H9 (cell line): ENCODE data around the gene MTMR4. TPM values are rescaled to one million over a fixed set of nuclear protein-coding genes. Genes with fewer than 3 reads are reported as not detected.
A peak's percentile ranks its signal among the peaks of the same experiment; 100 is the strongest.

Source experiments
- DNase-seq: peaks from one replicate; pipeline ENCODE4 v3.0.0-alpha.2; 2017
- H2AFZ ChIP-seq: one replicate; pipeline ENCODE4 v1.6.1; 2013; ENCODE audit warnings: mild to moderate bottlenecking, low read length, control low read depth, moderate library complexity
- H2AK5ac ChIP-seq: 2 replicates; pipeline ENCODE4 v1.6.1; 2013; ENCODE audit warnings: low read length, control low read depth, mixed read lengths; ENCODE audit not compliant: insufficient read length
- H2BK120ac ChIP-seq: one replicate; pipeline ENCODE4 v1.6.1; 2013; ENCODE audit warnings: low read depth, mild to moderate bottlenecking, low read length, control low read depth, inconsistent platforms; ENCODE audit not compliant: poor library complexity, severe bottlenecking
- H2BK12ac ChIP-seq: 2 replicates; pipeline ENCODE4 v1.6.1; 2013; ENCODE audit warnings: low read length, control low read depth, mixed read lengths, low read depth; ENCODE audit not compliant: insufficient read length
- H2BK15ac ChIP-seq: 2 replicates; pipeline ENCODE4 v1.6.1; 2013; ENCODE audit warnings: low read depth, low read length, control low read depth
- H2BK20ac ChIP-seq: one replicate; pipeline ENCODE4 v1.6.1; 2013; ENCODE audit warnings: low read depth, mild to moderate bottlenecking, low read length, control low read depth, inconsistent platforms; ENCODE audit not compliant: poor library complexity, severe bottlenecking
- H2BK5ac ChIP-seq: 2 replicates; pipeline ENCODE4 v1.6.1; 2013; ENCODE audit warnings: low read length, control low read depth, mixed read lengths; ENCODE audit not compliant: insufficient read length
- H3K14ac ChIP-seq: 2 replicates; pipeline ENCODE4 v1.6.1; 2013; ENCODE audit warnings: low read length, control low read depth; ENCODE audit not compliant: insufficient read depth
- H3K18ac ChIP-seq: 2 replicates; pipeline ENCODE4 v1.6.1; 2013; ENCODE audit warnings: low read depth, mild to moderate bottlenecking, mixed read lengths, low read length, control low read depth; ENCODE audit not compliant: insufficient read length
- H3K23ac ChIP-seq: 2 replicates; pipeline ENCODE4 v1.6.1; 2013; ENCODE audit warnings: low read length, control low read depth, mixed read lengths, low read depth; ENCODE audit not compliant: insufficient read length
- H3K23me2 ChIP-seq: 2 replicates; pipeline ENCODE4 v1.6.1; 2013; ENCODE audit warnings: low read depth, mild to moderate bottlenecking, mixed read lengths, low read length, control low read depth; ENCODE audit not compliant: insufficient read length, poor library complexity, severe bottlenecking
- H3K27ac ChIP-seq: 2 replicates; pipeline ENCODE4 v1.5.1; 2013; ENCODE audit warnings: low read length, control low read depth, mixed read lengths, low read depth; ENCODE audit not compliant: insufficient read length
- H3K27me3 ChIP-seq: 2 replicates; pipeline ENCODE4 v1.6.1; 2013; ENCODE audit warnings: low read length, control low read depth, inconsistent platforms; ENCODE audit not compliant: insufficient read depth
- H3K4ac ChIP-seq: 2 replicates; pipeline ENCODE4 v1.6.1; 2013; ENCODE audit warnings: low read depth, mild to moderate bottlenecking, control low read depth, inconsistent platforms, low read length, moderate library complexity
- H3K4me1 ChIP-seq: 2 replicates; pipeline ENCODE4 v1.6.1; 2013; ENCODE audit warnings: low read length, control low read depth, inconsistent platforms; ENCODE audit not compliant: insufficient read depth
- H3K4me2 ChIP-seq: 2 replicates; pipeline ENCODE4 v1.6.1; 2013; ENCODE audit warnings: low read length, control low read depth, mixed read lengths; ENCODE audit not compliant: insufficient read length, insufficient read depth
- H3K56ac ChIP-seq: 2 replicates; pipeline ENCODE4 v1.6.1; 2013; ENCODE audit warnings: low read depth, mild to moderate bottlenecking, mixed read lengths, low read length, control low read depth; ENCODE audit not compliant: insufficient read length
- H3K79me1 ChIP-seq: 2 replicates; pipeline ENCODE4 v1.6.1; 2013; ENCODE audit warnings: low read depth, mild to moderate bottlenecking, moderate library complexity, low read length, control low read depth, inconsistent platforms; ENCODE audit not compliant: insufficient read depth, poor library complexity, severe bottlenecking
- H3K79me2 ChIP-seq: 2 replicates; pipeline ENCODE4 v1.6.1; 2013; ENCODE audit warnings: low read length, control low read depth, inconsistent platforms; ENCODE audit not compliant: insufficient read depth
- H3K9ac ChIP-seq: 2 replicates; pipeline ENCODE4 v1.6.1; 2013; ENCODE audit warnings: low read length, control low read depth, mixed read lengths; ENCODE audit not compliant: insufficient read length; ENCODE audit errors: extremely low read depth
- H3K9me3 ChIP-seq: one replicate; pipeline ENCODE4 v1.6.1; 2013; ENCODE audit warnings: low read depth, low read length, inconsistent platforms; ENCODE audit not compliant: control insufficient read depth
- H3T11ph ChIP-seq: one replicate; pipeline ENCODE4 v1.6.1; 2013; ENCODE audit warnings: mild to moderate bottlenecking, low read length, control low read depth, inconsistent platforms
- H4K20me1 ChIP-seq: one replicate; pipeline ENCODE4 v1.6.1; 2013; ENCODE audit not compliant: control insufficient read depth, insufficient read length, insufficient read depth
- H4K5ac ChIP-seq: 2 replicates; pipeline ENCODE4 v1.6.1; 2013; ENCODE audit warnings: low read depth, mild to moderate bottlenecking, mixed read lengths, low read length, control low read depth; ENCODE audit not compliant: insufficient read length
- H4K8ac ChIP-seq: replicated peaks from 2 replicates; pipeline ENCODE4 v1.6.1; 2013; ENCODE audit warnings: low read length, control low read depth, mixed read lengths, low read depth; ENCODE audit not compliant: insufficient read length
- H4K91ac ChIP-seq: 2 replicates; pipeline ENCODE4 v1.6.1; 2013; ENCODE audit warnings: low read depth, mild to moderate bottlenecking, moderate library complexity, mixed read lengths, low read length, control low read depth; ENCODE audit not compliant: insufficient read length
- H3K27ac Mint-ChIP-seq, 3 experiments: 2 replicates in 2 of 3; 3 replicates in 1 of 3; pipeline ENCODE4 v1.8.0; 2020 to 2021; ENCODE audit warnings: mixed read lengths in 3 of 3, mild to moderate bottlenecking in 1 of 3, moderate library complexity in 1 of 3
- H3K27me3 Mint-ChIP-seq: 2 replicates; pipeline ENCODE4 v1.8.0; 2021; ENCODE audit warnings: low read depth, mild to moderate bottlenecking, moderate library complexity, mixed read lengths
- H3K36me3 Mint-ChIP-seq, 3 experiments: 2 replicates in 2 of 3; 3 replicates in 1 of 3; pipeline ENCODE4 v1.8.0; 2020 to 2021; ENCODE audit warnings: low read depth in 3 of 3, mixed read lengths in 3 of 3; ENCODE audit not compliant: insufficient read depth in 1 of 3
- H3K4me1 Mint-ChIP-seq, 2 experiments: 2 replicates each; pipeline ENCODE4 v1.8.0; 2020; ENCODE audit warnings: mixed read lengths in 2 of 2
- H3K4me3 Mint-ChIP-seq, 2 experiments: 2 replicates in 1 of 2; 3 replicates in 1 of 2; pipeline ENCODE4 v1.8.0; 2020 to 2021; ENCODE audit warnings: mild to moderate bottlenecking in 2 of 2, mixed read lengths in 2 of 2, moderate library complexity in 1 of 2
- H3K9me3 Mint-ChIP-seq, 2 experiments: 2 replicates in 1 of 2; 3 replicates in 1 of 2; pipeline ENCODE4 v1.8.0; 2020; ENCODE audit warnings: mild to moderate bottlenecking in 2 of 2, mixed read lengths in 2 of 2, moderate library complexity in 1 of 2
- CTCF ChIP-seq: fragments of 200-600 bp; sonication (generic); conservative IDR thresholded peaks from 3 replicates; pipeline ENCODE4 v1.8.0; 2021; ENCODE audit warnings: antibody characterized with exemption, mild to moderate bottlenecking
- WGBS: extraction: QIAGEN DNeasy Blood & Tissue Kit; methylation state at CpG from one replicate; pipeline ENCODE4 v1.1.7; 2013; ENCODE audit warnings: missing lambda C conversion rate, low lambda C conversion rate, mixed read lengths; ENCODE audit not compliant: insufficient read length; ENCODE audit errors: extremely low coverage; 5-methylcytosine and 5-hydroxymethylcytosine counted together
- total RNA-seq: library from RNA; stranded (reverse); gene quantifications from 2 replicates; pipeline ENCODE4 v1.2.1, GENCODE V29; 2021

MTMR4 gene
- total RNA-seq, 1 experiment from 2014 or later = 31.2 TPM

GRCh38 chr17:58447039-58447975, 67.1 kb downstream of the MTMR4 start:
- TF ChIP-seq CTCF = peak; percentile 96
- Histone ChIP-seq H3K56ac (no peak overlapping the region), H2BK5ac (no peak overlapping the region), H4K5ac (no peak overlapping the region), H3K23me2 (no peaks in the 10 kb centered on the region), H3K9ac (no peak overlapping the region), H4K8ac (no peak overlapping the region), H3K23ac (no peak overlapping the region), H3T11ph (no peak overlapping the region), H3K79me1 (no peaks in the 10 kb centered on the region), H2AFZ (no peak overlapping the region), H3K27me3 (no peaks in the 10 kb centered on the region), H3K9me3 (no peaks in the 10 kb centered on the region), H3K27ac (no peak overlapping the region), H3K4ac (no peak overlapping the region), H3K4me2 (no peak overlapping the region), H3K4me1 (peaks cover 8% of the 10 kb centered on the region; the same call in 1 of the 2 replicates), H2BK12ac (no peak overlapping the region), H2BK15ac (no peak overlapping the region), H2BK120ac (no peak overlapping the region), H4K20me1 (no peaks in the 10 kb centered on the region), H2AK5ac (no peak overlapping the region), H3K18ac (no peak overlapping the region), H3K14ac (no peak overlapping the region), H4K91ac (no peak overlapping the region), H2BK20ac (no peak overlapping the region), H3K79me2 (no peaks in the 10 kb centered on the region)
- H3K36me3 Mint-ChIP-seq = peaks cover 0 to 5% (median 1%) of the 10 kb centered on the region in 3 experiments; a peak in 3 of 7 replicates
- no CpG with 5 or more reads among the region's 9 CpGs for WGBS
- H3K27ac Mint-ChIP-seq = peak overlapping the region in 1 of 3 experiments; percentile 83; a peak in 3 of 7 replicates
- peak; percentile 95 for DNase-seq
- H3K4me3 Mint-ChIP-seq = no peak overlapping the region
- H3K9me3 Mint-ChIP-seq = peaks cover 10 to 11% of the 10 kb centered on the region in 2 experiments
- H3K4me1 Mint-ChIP-seq = peaks cover 12 to 18% of the 10 kb centered on the region in 2 experiments
- H3K27me3 Mint-ChIP-seq = no peaks in the 10 kb centered on the region
